Measurements from ENCODE around the gene FZD1. TPM values are rescaled to one million over a fixed set of nuclear protein-coding genes. Genes with fewer than 3 reads are reported as not detected.
A peak's percentile ranks its signal among the peaks of the same experiment; 100 is the strongest.

The FZD1 gene
- total and polyA plus RNA-seq, 2 of the 13 experiments (the other 11 are each of a cell fraction or from before 2014, with no cell fraction given) = 0.22 to 0.80 TPM

DNA sequence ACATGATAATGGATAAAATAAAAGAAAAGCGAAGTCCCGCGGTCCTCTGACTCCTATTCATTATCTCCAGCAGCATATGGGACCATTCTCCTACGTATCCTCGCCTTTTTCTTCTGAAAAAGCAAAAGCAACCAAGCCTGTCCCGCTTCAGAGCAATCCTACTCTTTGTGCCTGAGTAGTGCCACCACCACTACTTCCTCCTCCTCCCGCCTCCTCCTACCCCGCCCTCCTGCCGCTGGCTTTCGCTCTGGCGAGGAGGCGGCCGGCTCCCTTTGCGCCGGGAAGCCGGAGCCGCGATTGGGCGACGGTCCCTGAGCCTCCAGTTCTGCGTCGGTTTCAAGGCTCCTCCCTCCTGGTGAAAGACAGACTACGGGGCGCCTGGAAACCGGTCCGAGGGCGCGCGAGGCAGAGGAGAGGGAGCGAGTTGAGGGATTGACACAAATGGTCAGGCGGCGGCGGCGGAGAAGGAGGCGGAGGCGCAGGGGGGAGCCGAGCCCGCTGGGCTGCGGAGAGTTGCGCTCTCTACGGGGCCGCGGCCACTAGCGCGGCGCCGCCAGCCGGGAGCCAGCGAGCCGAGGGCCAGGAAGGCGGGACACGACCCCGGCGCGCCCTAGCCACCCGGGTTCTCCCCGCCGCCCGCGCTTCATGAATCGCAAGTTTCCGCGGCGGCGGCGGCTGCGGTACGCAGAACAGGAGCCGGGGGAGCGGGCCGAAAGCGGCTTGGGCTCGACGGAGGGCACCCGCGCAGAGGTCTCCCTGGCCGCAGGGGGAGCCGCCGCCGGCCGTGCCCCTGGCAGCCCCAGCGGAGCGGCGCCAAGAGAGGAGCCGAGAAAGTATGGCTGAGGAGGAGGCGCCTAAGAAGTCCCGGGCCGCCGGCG is at the start of gene FZD1 (continued):
- TF ChIP-seq, protein P1, sequence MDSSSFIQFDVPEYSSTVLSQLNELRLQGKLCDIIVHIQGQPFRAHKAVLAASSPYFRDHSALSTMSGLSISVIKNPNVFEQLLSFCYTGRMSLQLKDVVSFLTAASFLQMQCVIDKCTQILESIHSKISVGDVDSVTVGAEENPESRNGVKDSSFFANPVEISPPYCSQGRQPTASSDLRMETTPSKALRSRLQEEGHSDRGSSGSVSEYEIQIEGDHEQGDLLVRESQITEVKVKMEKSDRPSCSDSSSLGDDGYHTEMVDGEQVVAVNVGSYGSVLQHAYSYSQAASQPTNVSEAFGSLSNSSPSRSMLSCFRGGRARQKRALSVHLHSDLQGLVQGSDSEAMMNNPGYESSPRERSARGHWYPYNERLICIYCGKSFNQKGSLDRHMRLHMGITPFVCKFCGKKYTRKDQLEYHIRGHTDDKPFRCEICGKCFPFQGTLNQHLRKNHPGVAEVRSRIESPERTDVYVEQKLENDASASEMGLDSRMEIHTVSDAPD (CRISPR knock-in tag; IDR thresholded peaks at IDR 0.05) = peak; percentile 65; the same call in 1 of the 2 replicates
- no peak for TF ChIP-seq ZSCAN31 (CRISPR knock-in tag; IDR thresholded peaks at IDR 0.05; ENCODE audit: low read depth)
- no peak for TF ChIP-seq ZNF10 (CRISPR knock-in tag; IDR thresholded peaks at IDR 0.05; ENCODE audit: borderline replicate concordance, low read depth)
- no peak for TF ChIP-seq ZNF432 (CRISPR knock-in tag; IDR thresholded peaks at IDR 0.05; ENCODE audit: borderline replicate concordance)
- TF ChIP-seq HNRNPL (IDR thresholded peaks at IDR 0.05; ENCODE audit: low read depth, low read length) = peak; percentile 32; the same call in 1 of the 2 replicates
- peak; percentile 67 for TF ChIP-seq TFDP2 (CRISPR knock-in tag; IDR thresholded peaks at IDR 0.05)
- no peak for TF ChIP-seq NCOA1 (CRISPR knock-in tag; IDR thresholded peaks at IDR 0.05)
- TF ChIP-seq FOSL2 (CRISPR knock-in tag; IDR thresholded peaks at IDR 0.05) = no peak
- TF ChIP-seq ZKSCAN8 (CRISPR knock-in tag; IDR thresholded peaks at IDR 0.05; ENCODE audit: borderline replicate concordance) = peak; percentile 57; the same call in 1 of the 2 replicates
- TF ChIP-seq GABPA (IDR thresholded peaks at IDR 0.05; ENCODE audit: low read depth, low read length) = no peak
- no peak for TF ChIP-seq GABPA (CRISPR knock-in tag; IDR thresholded peaks at IDR 0.05; ENCODE audit: low read depth)
- TF ChIP-seq ZFY (CRISPR knock-in tag; IDR thresholded peaks at IDR 0.05) = no peak
- TF ChIP-seq CAMTA2 (CRISPR knock-in tag; IDR thresholded peaks at IDR 0.05; ENCODE audit: borderline replicate concordance) = no peak
- TF ChIP-seq, protein P2, sequence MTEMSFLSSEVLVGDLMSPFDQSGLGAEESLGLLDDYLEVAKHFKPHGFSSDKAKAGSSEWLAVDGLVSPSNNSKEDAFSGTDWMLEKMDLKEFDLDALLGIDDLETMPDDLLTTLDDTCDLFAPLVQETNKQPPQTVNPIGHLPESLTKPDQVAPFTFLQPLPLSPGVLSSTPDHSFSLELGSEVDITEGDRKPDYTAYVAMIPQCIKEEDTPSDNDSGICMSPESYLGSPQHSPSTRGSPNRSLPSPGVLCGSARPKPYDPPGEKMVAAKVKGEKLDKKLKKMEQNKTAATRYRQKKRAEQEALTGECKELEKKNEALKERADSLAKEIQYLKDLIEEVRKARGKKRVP (CRISPR knock-in tag; IDR thresholded peaks at IDR 0.05) = 0 out of 4 replicates have a peak, but pooled peaks of 1 of the 2 experiments have one; percentile 45
- TF ChIP-seq, protein P3, sequence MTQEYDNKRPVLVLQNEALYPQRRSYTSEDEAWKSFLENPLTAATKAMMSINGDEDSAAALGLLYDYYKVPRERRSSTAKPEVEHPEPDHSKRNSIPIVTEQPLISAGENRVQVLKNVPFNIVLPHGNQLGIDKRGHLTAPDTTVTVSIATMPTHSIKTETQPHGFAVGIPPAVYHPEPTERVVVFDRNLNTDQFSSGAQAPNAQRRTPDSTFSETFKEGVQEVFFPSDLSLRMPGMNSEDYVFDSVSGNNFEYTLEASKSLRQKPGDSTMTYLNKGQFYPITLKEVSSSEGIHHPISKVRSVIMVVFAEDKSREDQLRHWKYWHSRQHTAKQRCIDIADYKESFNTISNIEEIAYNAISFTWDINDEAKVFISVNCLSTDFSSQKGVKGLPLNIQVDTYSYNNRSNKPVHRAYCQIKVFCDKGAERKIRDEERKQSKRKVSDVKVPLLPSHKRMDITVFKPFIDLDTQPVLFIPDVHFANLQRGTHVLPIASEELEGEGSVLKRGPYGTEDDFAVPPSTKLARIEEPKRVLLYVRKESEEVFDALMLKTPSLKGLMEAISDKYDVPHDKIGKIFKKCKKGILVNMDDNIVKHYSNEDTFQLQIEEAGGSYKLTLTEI (CRISPR knock-in tag; conservative IDR thresholded peaks at IDR 0.05) = no peak
- no peak for TF ChIP-seq YEATS4 (CRISPR knock-in tag; IDR thresholded peaks at IDR 0.05; ENCODE audit: borderline replicate concordance)
- TF ChIP-seq NFIB (CRISPR knock-in tag; IDR thresholded peaks at IDR 0.05; ENCODE audit: borderline replicate concordance) = no peak
- TF ChIP-seq HMGXB4 (CRISPR knock-in tag; IDR thresholded peaks at IDR 0.05; ENCODE audit: borderline replicate concordance in 1 of 2, low read depth in 1 of 2) = peak in 1 of 2 experiments; percentile 45
- TF ChIP-seq ZNF264 (CRISPR knock-in tag; IDR thresholded peaks at IDR 0.05) = no peak
- TF ChIP-seq RARG (CRISPR knock-in tag; IDR thresholded peaks at IDR 0.05; ENCODE audit: low read depth) = no peak
- no peak for TF ChIP-seq RFXANK (CRISPR knock-in tag; IDR thresholded peaks at IDR 0.05)
- TF ChIP-seq KLF6 (CRISPR knock-in tag; IDR thresholded peaks at IDR 0.05) = 0 out of 2 replicates have a peak, but pooled peaks have one; percentile 43
- TF ChIP-seq TCF7 (IDR thresholded peaks at IDR 0.05; ENCODE audit: low read depth) = no peak
